SK-N-SH (cell line): ENCODE data around the gene TLE1. TPM values are rescaled to one million over a fixed set of nuclear protein-coding genes. Genes with fewer than 3 reads are reported as not detected.

Experiments used
- CTCF ChIA-PET: fragments of 300-600, 350-600 bp; formaldehyde crosslinking; extraction: SDS; loops from one replicate; lab custom pipeline; 2021; lab: Yijun Ruan, JAX
- POLR2A ChIA-PET: fragments of 350-600 bp; sonication (Branson Sonifier 250); formaldehyde crosslinking; extraction: SDS; loops from one replicate; lab custom pipeline; 2020; ENCODE audit warnings: antibody characterized with exemption, inconsistent platforms; lab: Yijun Ruan, JAX
- DNase-seq: peaks from one replicate; pipeline ENCODE4 v3.0.0; 2012
- H2AFZ ChIP-seq: fragments of 200-600 bp; sonication (generic); 2 replicates; pipeline ENCODE4 v1.8.1; 2016; ENCODE audit warnings: antibody characterized with exemption, mild to moderate bottlenecking, low read depth
- H3F3A ChIP-seq: fragments of 200-600 bp; sonication (generic); replicated peaks from 2 replicates; pipeline ENCODE3; 2016; ENCODE audit warnings: antibody characterized with exemption, mild to moderate bottlenecking; ENCODE audit not compliant: insufficient read depth
- H3K27ac ChIP-seq, 2 experiments: fragments of 200-500 bp in 1 of 2; fragments of 200-600 bp in 1 of 2; sonication (Bioruptor generic) in 1 of 2; sonication (generic), shearing (Covaris generic) in 1 of 2; 2 replicates each; pipeline versions ENCODE4 v1.5.1 to v1.6.1; 2014 to 2016; ENCODE audit warnings: low read depth in 2 of 2, inconsistent platforms in 1 of 2, low read length in 1 of 2, mild to moderate bottlenecking in 1 of 2, mixed read lengths in 1 of 2
- H3K27me3 ChIP-seq: fragments of 200-600 bp; sonication (generic), shearing (Covaris generic); 2 replicates; pipeline ENCODE4 v1.6.1; 2016; ENCODE audit warnings: mixed run types; ENCODE audit not compliant: insufficient read depth
- H3K36me3 ChIP-seq, 2 experiments: fragments of 200-500 bp in 1 of 2; fragments of 200-600 bp in 1 of 2; sonication (Bioruptor generic) in 1 of 2; sonication (generic) in 1 of 2; replicated peaks in 1 of 2; 2 replicates each; pipeline versions ENCODE3 to v1.5.1; 2014 to 2016; ENCODE audit warnings: low read length in 1 of 2, mild to moderate bottlenecking in 1 of 2; ENCODE audit not compliant: insufficient read depth in 2 of 2, control insufficient read depth in 1 of 2
- H3K4me1 ChIP-seq, 2 experiments: fragments of 200-500 bp in 1 of 2; fragments of 200-600 bp in 1 of 2; sonication (Bioruptor generic) in 1 of 2; sonication (generic), shearing (Covaris generic) in 1 of 2; 2 replicates each; pipeline versions ENCODE4 v1.5.1 to v1.6.1; 2014 to 2016; ENCODE audit warnings: low read depth in 1 of 2, low read length in 1 of 2, mixed run types in 1 of 2; ENCODE audit not compliant: insufficient read depth in 2 of 2, control insufficient read depth in 1 of 2
- H3K4me2 ChIP-seq: fragments of 200-600 bp; sonication (generic), shearing (Covaris generic); 2 replicates; pipeline ENCODE4 v1.6.1; 2017; ENCODE audit warnings: mixed run types
- H3K4me3 ChIP-seq, 2 experiments: fragments of 200-500 bp in 1 of 2; fragments of 200-600 bp in 1 of 2; sonication (Bioruptor generic) in 1 of 2; sonication (generic), shearing (Covaris generic) in 1 of 2; 2 replicates each; pipeline versions ENCODE4 v1.5.1 to v1.8.1; 2014 to 2016; ENCODE audit warnings: low read depth in 2 of 2, inconsistent platforms in 1 of 2, low read length in 1 of 2, mild to moderate bottlenecking in 1 of 2, mixed read lengths in 1 of 2, moderate library complexity in 1 of 2
- H3K79me2 ChIP-seq: fragments of 200-600 bp; sonication (generic); 2 replicates; pipeline ENCODE4 v1.8.1; 2017; ENCODE audit warnings: mild to moderate bottlenecking; ENCODE audit not compliant: insufficient read depth
- H3K9ac ChIP-seq: fragments of 200-600 bp; sonication (generic); 2 replicates; pipeline ENCODE4 v1.6.1; 2017; ENCODE audit warnings: mixed run types
- H3K9me2 ChIP-seq: fragments of 200-600 bp; sonication (generic); 2 replicates; pipeline ENCODE4 v1.6.1; 2017; ENCODE audit warnings: mixed run types
- H3K9me3 ChIP-seq: fragments of 200-600 bp; sonication (generic); 2 replicates; pipeline ENCODE4 v1.6.1; 2017; ENCODE audit warnings: mixed run types, mild to moderate bottlenecking, moderate library complexity
- H4K20me1 ChIP-seq: fragments of 200-600 bp; sonication (generic); 2 replicates; pipeline ENCODE4 v1.6.1; 2017; ENCODE audit warnings: mild to moderate bottlenecking, mixed run types; ENCODE audit not compliant: insufficient read depth
- ELF1 ChIP-seq: IDR thresholded peaks from 2 replicates; pipeline ENCODE4 v1.4.0; 2012
- EP300 ChIP-seq, 2 experiments: IDR thresholded peaks; 2 replicates each; pipeline versions ENCODE4 v1.4.0 to v1.6.1; 2012; ENCODE audit warnings: borderline replicate concordance in 1 of 2, low read depth in 1 of 2, low read length in 1 of 2
- EZH2phosphoT487 ChIP-seq: fragments of 200-600 bp; sonication (generic); IDR thresholded peaks from 2 replicates; pipeline ENCODE4 v1.6.1; 2017; ENCODE audit warnings: low read depth, mixed run types, mild to moderate bottlenecking, antibody characterized with exemption, moderate library complexity, borderline replicate concordance
- FOSL2 ChIP-seq: IDR thresholded peaks from 2 replicates; pipeline ENCODE4 v1.4.0; 2012; ENCODE audit warnings: low read depth, mild to moderate bottlenecking, moderate library complexity, borderline replicate concordance
- FOXJ3 ChIP-seq: sonication (generic); formaldehyde crosslinking; IDR thresholded peaks from 2 replicates; pipeline ENCODE4 v1.5.1; 2020; ENCODE audit warnings: mild to moderate bottlenecking, missing genetic modification reagents
- GABPA ChIP-seq: IDR thresholded peaks from 2 replicates; pipeline ENCODE4 v1.4.0; 2012; ENCODE audit warnings: low read depth, mild to moderate bottlenecking
- IRF3 ChIP-seq: fragments of 150-350 bp; IDR thresholded peaks from 2 replicates; pipeline ENCODE4 v1.6.1; 2016; ENCODE audit warnings: mild to moderate bottlenecking, low read depth, low read length
- MEF2A ChIP-seq: IDR thresholded peaks from 2 replicates; pipeline ENCODE4 v1.4.0; 2012; ENCODE audit warnings: low read depth, borderline replicate concordance
- ZBTB33 ChIP-seq: IDR thresholded peaks from 2 replicates; pipeline ENCODE4 v1.4.0; 2012; ENCODE audit warnings: low read depth, borderline replicate concordance
- whole genome bisulfite sequencing: methylation state at CpG from one replicate; pipeline ENCODE4 v1.1.6; 2017; ENCODE audit warnings: low lambda C conversion rate; 5-methylcytosine and 5-hydroxymethylcytosine counted together
- polyA plus RNA-seq, 3 experiments: library from polyadenylated mRNA; depleted of rRNA; stranded (reverse); fragments of >200 nt; gene quantifications; 2 replicates each; pipeline ENCODE4 v1.2.3, GENCODE V29; 2012
- TF ChIP-seq, protein P1 (sequence below): IDR thresholded peaks from 2 replicates; pipeline ENCODE4; 2012

The TLE1 gene
- polyA plus RNA-seq, 1 of the 3 experiments (the other 2 are of a cell fraction) = 33.0 TPM

DNA sequence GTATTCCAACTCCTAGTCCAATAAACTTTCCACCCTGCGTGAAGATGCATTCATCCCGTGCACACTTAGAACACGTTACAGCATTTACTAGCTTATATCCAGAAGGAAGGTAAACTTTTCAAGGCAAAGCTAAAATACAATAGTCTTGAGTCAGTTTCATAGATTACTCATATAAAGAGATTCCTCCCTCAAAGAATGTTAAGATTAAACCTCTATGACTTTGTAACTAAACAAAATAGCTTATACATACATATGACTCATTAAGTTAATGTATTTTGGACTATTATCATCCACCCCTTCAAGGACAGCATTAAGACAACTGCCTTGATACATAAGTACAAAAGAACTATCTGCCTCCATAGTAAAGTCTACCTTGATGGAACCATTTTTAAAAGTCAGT is 36.1 kb downstream of the TLE1 start:
- no peak for DNase-seq
- 0 out of 2 replicates have a peak overlapping the region, but pooled peaks have one; percentile 17 for H3K4me2 ChIP-seq
- no peaks in the 10 kb centered on the region for H3K9me2 ChIP-seq
- ChIA-PET CTCF (interaction anchor here (1.0 kb wide), 1 partner anchor 12 kb away, joined by 3 read pairs; no protein-coding TSS in a partner anchor), POLR2A (no interaction called here)
- no peaks in the 10 kb centered on the region for H3K9me3 ChIP-seq
- H3K27ac ChIP-seq = peak overlapping the region in 1 of 2 experiments; percentile 22; a peak in 2 of 4 replicates
- TF ChIP-seq IRF3 = no peak
- no peak for TF ChIP-seq EP300 (IDR thresholded peaks at IDR 0.05; ENCODE audit: borderline replicate concordance in 1 of 2, low read depth in 1 of 2, low read length in 1 of 2)
- TF ChIP-seq, protein P1, sequence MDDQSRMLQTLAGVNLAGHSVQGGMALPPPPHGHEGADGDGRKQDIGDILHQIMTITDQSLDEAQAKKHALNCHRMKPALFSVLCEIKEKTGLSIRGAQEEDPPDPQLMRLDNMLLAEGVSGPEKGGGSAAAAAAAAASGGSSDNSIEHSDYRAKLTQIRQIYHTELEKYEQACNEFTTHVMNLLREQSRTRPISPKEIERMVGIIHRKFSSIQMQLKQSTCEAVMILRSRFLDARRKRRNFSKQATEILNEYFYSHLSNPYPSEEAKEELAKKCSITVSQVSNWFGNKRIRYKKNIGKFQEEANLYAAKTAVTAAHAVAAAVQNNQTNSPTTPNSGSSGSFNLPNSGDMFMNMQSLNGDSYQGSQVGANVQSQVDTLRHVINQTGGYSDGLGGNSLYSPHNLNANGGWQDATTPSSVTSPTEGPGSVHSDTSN = no peak
- TF ChIP-seq ZBTB33 = no peak
- TF ChIP-seq GABPA = no peak
- peak; percentile 19; the same call in 1 of the 2 replicates for TF ChIP-seq FOSL2
- TF ChIP-seq EZH2phosphoT487 = no peak
- no peak overlapping the region for H3K4me3 ChIP-seq
- H3F3A ChIP-seq = peaks cover 5% of the 10 kb centered on the region
- H3K4me1 ChIP-seq = no peaks in the 10 kb centered on the region; a peak in 2 of 4 replicates
- no peak overlapping the region for H2AFZ ChIP-seq
- WGBS = 82% methylated on average over 3 of the region's 3 CpGs
- H3K27me3 ChIP-seq = no peaks in the 10 kb centered on the region
- H4K20me1 ChIP-seq = 0 out of 2 replicates have a peak, but pooled peaks cover 5% of the 10 kb centered on the region
- no peak overlapping the region for H3K9ac ChIP-seq
- peaks cover 29% of the 10 kb centered on the region for H3K79me2 ChIP-seq
- peaks cover 10 to 16% of the 10 kb centered on the region in 2 experiments for H3K36me3 ChIP-seq

DNA sequence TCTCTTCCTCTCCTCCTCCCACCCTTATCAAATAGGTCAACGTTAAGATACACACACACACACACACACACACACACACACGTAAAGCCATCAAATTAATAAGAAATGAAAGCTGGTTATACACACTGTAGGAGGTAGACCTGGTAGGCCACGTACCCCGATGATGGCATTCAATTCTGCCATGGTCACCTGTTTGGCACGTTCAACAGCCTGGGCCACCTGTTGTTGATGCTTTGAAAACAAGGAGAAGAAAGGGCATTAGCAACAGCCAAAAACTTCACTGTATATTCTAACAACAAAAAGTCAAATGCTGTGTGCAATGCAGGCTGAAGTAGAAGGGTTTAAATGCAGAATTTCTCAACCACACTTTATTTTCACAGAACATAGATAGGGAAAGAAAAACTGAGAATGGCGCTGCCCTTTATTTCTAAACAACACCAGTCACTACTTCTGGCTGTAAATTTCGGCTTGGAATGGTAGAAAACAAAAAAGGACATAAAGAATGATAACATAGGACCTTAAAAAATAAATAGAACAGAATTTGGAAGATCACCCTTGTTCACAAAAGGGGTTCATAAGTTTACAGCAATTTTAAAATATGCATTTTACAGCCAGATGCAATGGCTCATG is 37.2 kb downstream of the TLE1 start:
- no peak overlapping the region for H2AFZ ChIP-seq
- no peak overlapping the region for H3K4me3 ChIP-seq
- no peak overlapping the region for H3K9ac ChIP-seq
- no peaks in the 10 kb centered on the region; a peak in 2 of 4 replicates for H3K4me1 ChIP-seq
- peaks cover 5% of the 10 kb centered on the region for H3F3A ChIP-seq
- no peak overlapping the region for H3K27ac ChIP-seq
- H3K79me2 ChIP-seq = peaks cover 28% of the 10 kb centered on the region
- peaks cover 10 to 16% of the 10 kb centered on the region in 2 experiments for H3K36me3 ChIP-seq
- H3K9me2 ChIP-seq = no peaks in the 10 kb centered on the region
- ChIA-PET POLR2A (no interaction called here), CTCF (no interaction called here)
- no peaks in the 10 kb centered on the region for H3K27me3 ChIP-seq
- no peak for DNase-seq
- no peaks in the 10 kb centered on the region for H3K9me3 ChIP-seq
- H4K20me1 ChIP-seq = 0 out of 2 replicates have a peak, but pooled peaks cover 5% of the 10 kb centered on the region
- no peak for TF ChIP-seq ELF1
- TF ChIP-seq MEF2A = no peak
- no peak for TF ChIP-seq EZH2phosphoT487
- no peak for TF ChIP-seq FOXJ3
- 98% methylated on average over 7 of the region's 7 CpGs for WGBS
- H3K4me2 ChIP-seq = no peak overlapping the region
